HepG2 (cell line): ENCODE results near the gene MILR1. TPM values are rescaled to one million over a fixed set of nuclear protein-coding genes. Genes with fewer than 3 reads are reported as not detected.

Experiments used
- BRF2 ChIP-seq: sonication (generic); formaldehyde crosslinking; IDR thresholded peaks from 2 replicates; pipeline ENCODE4 v1.8.1; 2022; ENCODE audit warnings: mild to moderate bottlenecking, missing genetic modification reagents
- ETV6 ChIP-seq: sonication (generic); formaldehyde crosslinking; conservative IDR thresholded peaks from 2 replicates; pipeline ENCODE4 v1.4.0; 2020; ENCODE audit warnings: missing genetic modification reagents
- FOXA1 ChIP-seq, 2 experiments: fragments of 450-650 bp in 1 of 2; sonication (generic) in 1 of 2; formaldehyde crosslinking in 1 of 2; IDR thresholded peaks; 2 replicates each; pipeline versions ENCODE4 v1.4.0 to v1.6.1; 2016 to 2020; ENCODE audit warnings: missing genetic modification reagents in 1 of 2
- FOXP4 ChIP-seq: sonication (generic); formaldehyde crosslinking; IDR thresholded peaks from 2 replicates; pipeline ENCODE4 v1.4.0; 2020; ENCODE audit warnings: missing genetic modification reagents
- GATA4 ChIP-seq: sonication (generic); IDR thresholded peaks from 2 replicates; pipeline ENCODE4 v1.6.1; 2016; ENCODE audit warnings: antibody characterized with exemption, low read depth, borderline replicate concordance
- HMGA1 ChIP-seq: sonication (generic); formaldehyde crosslinking; conservative IDR thresholded peaks from 2 replicates; pipeline ENCODE4 v1.4.0; 2020; ENCODE audit warnings: missing genetic modification reagents
- IKZF4 ChIP-seq: sonication (generic); formaldehyde crosslinking; IDR thresholded peaks from 2 replicates; pipeline ENCODE4 v1.5.1; 2020; ENCODE audit warnings: borderline replicate concordance, mild to moderate bottlenecking, low read depth, missing genetic modification reagents; ENCODE audit errors: not compliant biosample characterization
- MTA3 ChIP-seq: sonication (generic); formaldehyde crosslinking; IDR thresholded peaks from 2 replicates; pipeline ENCODE4 v1.4.0; 2020; ENCODE audit warnings: missing genetic modification reagents
- NFE2L1 ChIP-seq: sonication (generic); formaldehyde crosslinking; IDR thresholded peaks from 2 replicates; pipeline ENCODE4 v1.4.0; 2020; ENCODE audit warnings: missing genetic modification reagents, mild to moderate bottlenecking, borderline replicate concordance
- NFRKB ChIP-seq: fragments of 450-650 bp; IDR thresholded peaks from 2 replicates; pipeline ENCODE4 v1.6.1; 2017
- NFYC ChIP-seq: IDR thresholded peaks from 2 replicates; pipeline ENCODE4 v1.6.1; 2016; ENCODE audit warnings: missing genetic modification reagents, missing compliant biosample characterization
- RCOR2 ChIP-seq: IDR thresholded peaks from 2 replicates; pipeline ENCODE4 v1.6.1; 2016; ENCODE audit warnings: missing biosample characterization, missing genetic modification reagents
- SATB2 ChIP-seq: sonication (generic); formaldehyde crosslinking; IDR thresholded peaks from 2 replicates; pipeline ENCODE4 v1.5.0; 2020; ENCODE audit warnings: missing genetic modification reagents
- SMC3 ChIP-seq: IDR thresholded peaks from 2 replicates; pipeline ENCODE4 v1.6.1; 2011; ENCODE audit warnings: low read length, improper control_type of control experiment
- TCF7 ChIP-seq: sonication (generic); IDR thresholded peaks from 2 replicates; pipeline ENCODE4 v1.6.1; 2016; ENCODE audit warnings: antibody characterized with exemption, low read depth
- TIGD3 ChIP-seq: sonication (generic); formaldehyde crosslinking; IDR thresholded peaks from 2 replicates; pipeline ENCODE4 v1.5.1; 2020; ENCODE audit warnings: mild to moderate bottlenecking, missing genetic modification reagents, borderline replicate concordance
- XRCC5 ChIP-seq: fragments of 200-400 bp; formaldehyde crosslinking; optimal IDR thresholded peaks from 2 replicates; pipeline ENCODE3; 2017; ENCODE audit warnings: mild to moderate bottlenecking, low read length
- ZNF530 ChIP-seq: sonication (generic); formaldehyde crosslinking; IDR thresholded peaks from 2 replicates; pipeline ENCODE4 v1.5.0; 2020; ENCODE audit warnings: low read depth, mild to moderate bottlenecking, missing genetic modification reagents
- ZNF609 ChIP-seq: sonication (generic); formaldehyde crosslinking; IDR thresholded peaks from 2 replicates; pipeline ENCODE4 v1.4.0; 2020; ENCODE audit warnings: mild to moderate bottlenecking, missing genetic modification reagents, borderline replicate concordance
- ZSCAN22 ChIP-seq: sonication (generic); formaldehyde crosslinking; IDR thresholded peaks from 2 replicates; pipeline ENCODE4 v1.4.0; 2020; ENCODE audit warnings: mild to moderate bottlenecking, missing genetic modification reagents
- polyA plus RNA-seq, 8 experiments: library from polyadenylated mRNA; depleted of rRNA in 3 of 8; stranded (reverse) in 7 of 8; unstranded in 1 of 8; fragments of >200 nt; fragmentation: Illumina TruSeq in 4 of 8; extraction: Trizol in 4 of 8; gene quantifications; 2 replicates each; pipeline versions ENCODE4 v1.2.1 to v1.2.3, GENCODE V29; 2011 to 2016; ENCODE audit warnings: low read depth in 4 of 8, missing spikeins in 1 of 8, mixed read lengths in 1 of 8; ENCODE audit not compliant: insufficient read depth in 1 of 8
- total RNA-seq, 5 experiments: library from RNA; depleted of rRNA; stranded (reverse); fragments of >200 nt; fragmentation: Illumina TruSeq; extraction: Trizol; gene quantifications; 2 replicates each; pipeline ENCODE4 v1.2.3, GENCODE V29; 2016; ENCODE audit warnings: low read depth in 1 of 5

MILR1 gene
- total and polyA plus RNA-seq, 2 of the 13 experiments (the other 11 are each of a cell fraction or from before 2014, with no cell fraction given): 0.27 to 1.7 TPM

DNA sequence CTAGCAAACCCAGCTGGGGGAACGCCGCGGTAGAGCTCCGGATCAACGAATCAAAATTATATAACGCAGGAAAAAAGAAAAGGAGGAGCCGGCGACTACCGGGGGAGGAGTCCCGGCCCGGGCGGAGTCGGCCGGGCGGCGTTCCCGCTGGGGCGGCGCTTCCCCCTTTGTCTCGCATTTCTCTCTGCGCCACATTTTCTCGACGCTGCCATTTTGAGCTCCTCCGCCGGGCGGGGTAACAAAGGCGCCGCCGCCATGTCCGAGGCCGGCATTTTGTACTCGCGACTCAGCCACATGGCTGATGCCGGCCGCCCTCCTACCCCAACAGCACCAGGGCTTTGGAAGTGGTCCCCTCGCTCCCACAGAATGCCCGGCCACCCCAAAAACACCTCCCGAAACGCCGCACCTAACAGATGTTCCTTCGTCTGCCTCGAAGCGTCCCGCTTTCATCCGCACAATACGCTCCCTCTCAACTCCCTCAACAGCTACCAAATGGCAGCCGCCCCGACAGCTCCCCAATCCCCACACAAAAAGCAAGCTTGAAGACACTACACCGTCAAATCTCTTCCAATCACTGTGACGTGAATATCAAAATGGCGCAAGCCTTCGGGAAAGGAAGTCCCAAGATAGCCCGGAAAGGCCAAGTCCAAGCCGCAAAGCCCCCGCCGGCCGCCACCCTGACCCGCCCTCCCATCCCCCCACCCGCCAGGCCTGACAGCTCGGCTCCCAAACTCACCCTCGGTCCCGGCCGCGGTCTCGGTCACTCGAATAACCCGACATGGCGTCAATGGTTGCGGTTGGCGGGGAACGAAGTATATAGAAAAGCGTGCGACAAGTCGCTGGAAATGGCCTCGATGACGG, 56.7 kb downstream of the MILR1 start (continued):
- TF ChIP-seq ZNF609 (CRISPR knock-in tag) (peak; percentile 45; the same call in 1 of the 2 replicates), FOXP4 (no peak), XRCC5 (peak; percentile 66), SATB2 (CRISPR knock-in tag) (no peak; the same call in 1 of the 2 replicates), NFYC (no peak), HMGA1 (CRISPR knock-in tag) (no peak), NFRKB (peak; percentile 87), GATA4 (no peak), NFE2L1 (no peak), ZSCAN22 (CRISPR knock-in tag) (no peak), BRF2 (CRISPR knock-in tag) (no peak), TCF7 (peak; percentile 49; the same call in 1 of the 2 replicates), ZNF530 (CRISPR knock-in tag) (peak; percentile 75; the same call in 1 of the 2 replicates), RCOR2 (CRISPR knock-in tag) (no peak), SMC3 (no peak), FOXA1 (IDR thresholded peaks at IDR 0.05) (no peak), FOXA1 (CRISPR knock-in tag; IDR thresholded peaks at IDR 0.05) (no peak), IKZF4 (CRISPR knock-in tag) (peak; percentile 14), MTA3 (CRISPR knock-in tag) (no peak), ETV6 (peak; percentile 84; the same call in 1 of the 2 replicates), TIGD3 (CRISPR knock-in tag) (no peak; the same call in 1 of the 2 replicates)
